ENCODE data around the gene ST3GAL5.
"Not testable (repeated sequence)": the region's sequence is repeated elsewhere in the genome, so short reads cannot be mapped to it uniquely, and the experiment has no call there.

ST3GAL5 gene

DNA sequence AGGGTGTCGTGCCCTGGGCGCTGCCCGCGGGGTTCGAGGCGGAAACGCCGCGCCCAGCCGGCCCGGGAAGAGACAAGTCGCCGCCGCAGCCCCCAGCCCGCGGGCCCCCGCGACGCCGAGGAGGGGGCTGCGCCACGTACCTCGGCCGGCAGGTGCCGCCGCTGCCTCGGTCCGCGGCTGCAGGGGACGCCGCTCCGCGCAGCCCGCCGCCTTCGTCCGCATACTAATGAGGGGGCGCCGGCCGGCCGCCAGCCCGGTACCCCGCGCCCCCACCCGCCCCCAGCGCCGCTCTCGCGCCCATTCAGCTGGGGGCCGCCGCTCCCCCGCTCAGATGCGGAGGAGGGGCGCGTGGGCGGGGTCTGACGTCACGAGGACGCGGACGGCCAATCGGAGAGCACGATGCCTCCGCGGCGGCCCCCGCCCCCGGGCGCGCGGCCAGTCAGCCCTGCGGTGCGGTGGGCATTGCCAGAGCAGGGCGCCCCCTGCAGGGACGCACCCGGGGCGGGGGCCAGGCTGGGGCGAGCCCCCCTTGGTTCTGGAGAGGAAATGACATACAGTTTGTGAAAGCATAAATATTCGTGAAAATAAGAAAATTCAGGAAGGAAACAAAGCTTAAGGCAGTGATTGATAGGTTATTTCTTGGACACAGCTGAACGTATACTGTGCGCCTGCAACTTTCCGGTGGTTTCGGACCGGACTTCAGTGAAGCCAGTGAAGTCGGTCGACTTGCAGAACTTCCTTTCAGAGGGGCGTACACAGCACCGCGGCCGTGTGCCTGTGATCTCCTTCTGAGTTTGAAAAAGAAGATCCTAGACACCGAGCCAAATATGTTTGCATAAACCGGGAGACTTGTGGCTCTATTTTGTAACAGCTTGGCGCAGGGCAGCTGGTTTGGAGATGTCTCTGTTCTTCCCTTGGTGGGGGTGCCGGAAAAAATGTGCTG is at the start of gene ST3GAL5:
TSS of gene ST3GAL5 (minus strand) at position 307 of the 943 bp plus-strand sequence. CDS start at position 222, 85 bp downstream.
- DNase-seq (ENCODE audit: low spot score in 2 of 2): peak; percentile 95 to 98
- Mint-ChIP-seq H3K36me3 (peaks cover 11% of the 10 kb centered on the region), H3K4me3 (peak within 1 kb of the TSS; percentile 97), H3K27ac (peak within 1 kb of the TSS; percentile 94), H3K27me3 (no peaks in the 10 kb centered on the region), H3K4me1 (peaks cover 56% of the 10 kb centered on the region), H3K9me3 (no peaks in the 10 kb centered on the region)
- ATAC-seq (ENCODE audit: low read depth): peak; percentile 83

DNA sequence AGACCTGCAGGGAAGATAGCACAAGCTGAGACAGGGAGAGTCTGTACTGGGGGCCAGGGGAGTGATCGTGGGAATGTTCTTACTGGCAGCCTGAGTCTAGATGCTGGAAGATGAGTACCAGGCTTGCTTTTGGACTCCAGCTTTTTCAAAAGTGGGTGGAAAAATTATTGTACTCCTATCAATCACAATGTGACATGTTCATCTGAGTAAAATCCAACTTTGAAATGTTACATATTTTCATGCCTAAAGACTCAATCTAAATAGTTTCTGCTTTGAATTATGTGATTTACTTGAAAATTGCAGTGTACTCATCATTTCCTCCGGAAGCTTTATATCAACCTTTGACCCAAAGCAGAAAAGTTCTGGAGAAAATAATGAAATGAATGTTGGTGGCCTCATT is 49.7 kb upstream of the ST3GAL5 start:
- Mint-ChIP-seq H3K27ac (no peak overlapping the region), H3K4me3 (no peak overlapping the region), H3K27me3 (no peaks in the 10 kb centered on the region), H3K9me3 (peaks cover 10% of the 10 kb centered on the region), H3K36me3 (peaks cover 9% of the 10 kb centered on the region), H3K4me1 (peaks cover 3% of the 10 kb centered on the region)
- no peak for ATAC-seq (ENCODE audit: low read depth)
- no peak for DNase-seq (ENCODE audit: low spot score in 2 of 2)

DNA sequence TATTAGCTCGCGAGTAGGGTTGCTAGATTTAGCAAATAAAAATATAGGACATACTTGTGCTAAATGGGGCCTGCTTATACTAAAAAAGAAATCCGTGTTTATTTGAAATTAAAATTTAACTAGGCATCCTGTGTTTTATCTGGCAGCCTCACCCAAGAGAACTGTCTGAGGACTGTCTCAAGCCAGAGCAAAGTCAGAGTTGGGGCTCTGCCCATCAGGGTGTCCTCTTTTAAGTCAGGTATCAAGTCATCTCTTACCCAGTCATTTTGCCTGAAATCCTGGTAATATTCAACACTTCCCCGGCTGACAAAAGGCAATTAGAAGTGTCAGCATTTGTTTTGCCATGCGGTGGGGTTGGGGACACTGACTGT is 48.3 kb upstream of the ST3GAL5 start:
- no peak overlapping the region for H3K4me3 Mint-ChIP-seq
- DNase-seq (ENCODE audit: low spot score in 2 of 2): no peak
- no peak overlapping the region for H3K27ac Mint-ChIP-seq
- H3K27me3 Mint-ChIP-seq: no peaks in the 10 kb centered on the region
- peaks cover under 1% of the 10 kb centered on the region for H3K36me3 Mint-ChIP-seq
- ATAC-seq (ENCODE audit: low read depth): no peak
- H3K9me3 Mint-ChIP-seq: peaks cover 3% of the 10 kb centered on the region
- H3K4me1 Mint-ChIP-seq: peaks cover 3% of the 10 kb centered on the region

DNA sequence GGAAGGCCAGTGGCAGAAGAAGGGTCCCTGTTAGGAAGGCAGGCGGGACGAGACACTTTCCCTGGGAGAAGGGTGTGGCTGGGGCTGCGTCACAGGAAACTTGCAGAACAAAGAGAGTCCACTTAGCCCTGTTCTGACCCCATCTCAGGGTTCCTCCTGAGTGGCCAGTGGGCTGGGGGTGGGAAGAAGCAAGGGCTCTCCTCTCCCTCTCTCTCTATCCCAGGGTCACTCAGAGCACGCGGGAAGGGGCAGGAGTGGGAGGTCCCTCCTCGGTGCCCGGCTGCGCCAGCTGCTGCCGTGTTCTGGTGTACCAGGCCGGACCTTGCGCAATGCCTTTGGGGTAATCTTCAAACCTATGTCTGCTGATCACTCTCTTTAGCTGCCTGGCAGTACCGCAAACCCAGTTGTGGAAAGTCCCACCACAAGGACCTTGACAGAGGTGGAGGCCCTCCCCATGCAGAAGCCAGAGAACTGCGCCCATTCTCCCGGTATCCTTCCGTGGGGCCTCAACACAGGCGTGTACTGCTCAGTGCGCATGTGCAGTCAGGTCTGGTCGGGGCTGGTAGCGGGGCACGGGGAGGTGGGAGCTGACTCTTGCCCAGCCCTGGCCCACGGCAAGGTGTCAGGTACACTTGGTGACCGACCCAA is 47.8 kb upstream of the ST3GAL5 start:
- Mint-ChIP-seq H3K36me3 (no peaks in the 10 kb centered on the region), H3K27ac (no peak overlapping the region), H3K9me3 (peaks cover 2% of the 10 kb centered on the region), H3K4me3 (no peak overlapping the region), H3K4me1 (peaks cover 3% of the 10 kb centered on the region), H3K27me3 (no peaks in the 10 kb centered on the region)
- ATAC-seq (ENCODE audit: low read depth) (no peak), DNase-seq (ENCODE audit: low spot score in 2 of 2) (no peak)

DNA sequence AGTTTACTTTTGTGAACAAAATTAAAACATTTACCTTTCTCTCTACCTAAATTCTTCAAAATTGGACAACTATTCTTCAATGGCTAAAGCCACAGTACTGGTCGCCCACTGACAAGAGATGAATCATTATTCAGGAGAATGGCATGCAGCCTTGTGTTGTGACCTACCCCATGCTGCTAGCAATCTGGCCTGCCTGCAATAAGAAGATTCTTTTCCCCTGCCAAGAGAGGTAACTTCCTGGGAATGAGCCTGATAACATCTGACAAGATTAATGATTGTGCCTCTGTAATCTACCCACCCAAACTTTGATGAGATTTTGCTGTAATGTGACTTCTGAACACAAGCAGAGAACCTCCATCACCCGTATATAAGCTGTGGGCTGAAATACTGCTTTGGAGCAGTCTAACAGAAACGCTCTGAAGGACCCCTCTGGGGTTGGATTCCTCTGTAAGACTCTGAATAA is 47.0 kb upstream of the ST3GAL5 start:
- Mint-ChIP-seq H3K9me3 (no peaks in the 10 kb centered on the region), H3K27me3 (no peaks in the 10 kb centered on the region), H3K4me3 (no peak overlapping the region), H3K36me3 (no peaks in the 10 kb centered on the region), H3K4me1 (peaks cover 3% of the 10 kb centered on the region), H3K27ac (no peak overlapping the region)
- no peak for ATAC-seq (ENCODE audit: low read depth)
- DNase-seq (ENCODE audit: low spot score in 2 of 2): no peak

DNA sequence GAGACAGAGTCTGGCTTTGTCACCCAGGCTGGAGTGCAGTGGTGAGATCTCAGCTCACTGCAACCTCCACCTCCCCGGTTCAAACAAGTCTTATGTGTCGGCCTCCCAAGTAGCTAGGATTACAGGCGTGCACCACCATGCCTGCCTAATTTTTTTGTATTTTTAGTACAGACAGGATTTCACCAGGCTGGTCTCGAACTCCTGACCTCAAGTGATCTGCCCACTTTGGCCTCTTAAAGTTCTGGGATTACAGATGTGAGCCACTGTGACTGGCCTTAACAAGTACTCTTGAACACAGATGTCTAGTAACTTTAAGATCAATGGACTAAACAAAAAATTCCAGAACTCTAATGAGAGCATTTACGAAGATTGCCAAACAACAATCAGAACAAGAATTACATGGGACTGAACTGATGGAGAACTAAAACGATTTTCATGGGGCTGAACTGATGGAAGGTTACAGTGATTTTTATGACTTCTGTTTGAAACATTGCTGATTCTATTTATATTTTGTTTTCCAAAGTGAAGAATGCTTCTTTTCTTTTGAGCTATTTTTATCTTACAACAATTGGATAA is 46.5 kb upstream of the ST3GAL5 start:
- no peak overlapping the region for H3K27ac Mint-ChIP-seq

DNA sequence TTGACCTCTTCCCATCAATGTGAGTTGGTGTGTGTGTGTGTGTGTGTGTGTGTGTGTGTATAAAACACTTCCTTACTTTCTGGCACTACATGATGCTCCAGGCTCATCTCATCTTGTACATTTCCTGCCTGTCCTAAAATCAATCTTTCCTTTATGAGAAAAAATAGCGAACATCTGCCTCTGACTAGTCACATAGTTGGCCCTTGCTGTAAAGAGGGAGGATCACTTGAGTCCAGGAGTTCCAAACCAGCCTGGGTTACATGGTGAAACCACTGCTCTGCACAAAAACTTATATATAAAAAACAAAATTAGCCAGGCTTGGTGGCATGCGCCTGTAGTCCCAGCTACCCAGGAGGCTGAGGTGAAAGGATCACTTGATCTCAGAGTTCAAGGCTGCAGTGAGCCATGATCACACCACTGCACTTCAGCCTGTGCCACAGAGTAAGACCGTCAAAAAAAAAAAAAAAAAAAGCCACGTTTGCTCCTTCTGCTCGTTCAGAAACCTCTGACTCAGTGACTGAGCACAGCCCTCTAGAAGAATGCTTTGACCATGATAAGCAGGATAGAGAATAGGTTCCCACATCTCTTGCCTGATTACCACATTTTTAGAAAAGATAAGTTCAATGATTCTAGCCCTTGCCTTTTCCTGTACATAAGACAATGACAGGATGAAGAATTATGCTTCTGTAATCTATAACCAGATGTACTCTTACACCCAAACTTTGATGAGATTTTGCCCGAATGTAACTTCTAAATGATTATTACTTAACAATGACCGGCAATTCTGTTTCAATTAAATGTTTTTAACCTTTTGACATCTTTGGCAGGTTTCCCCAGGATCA is 45.2 kb upstream of the ST3GAL5 start:
- no peak for ATAC-seq (ENCODE audit: low read depth)
- H3K36me3 Mint-ChIP-seq: no peaks in the 10 kb centered on the region

More for the DNA sequence above, 46.5 kb upstream of the ST3GAL5 start:
- Mint-ChIP-seq H3K27me3 (no peaks in the 10 kb centered on the region), H3K4me3 (no peak overlapping the region), H3K9me3 (no peaks in the 10 kb centered on the region), H3K36me3 (no peaks in the 10 kb centered on the region), H3K4me1 (peaks cover 3% of the 10 kb centered on the region)
- ATAC-seq (ENCODE audit: low read depth) (no peak), DNase-seq (ENCODE audit: low spot score in 2 of 2) (no peak)

DNA sequence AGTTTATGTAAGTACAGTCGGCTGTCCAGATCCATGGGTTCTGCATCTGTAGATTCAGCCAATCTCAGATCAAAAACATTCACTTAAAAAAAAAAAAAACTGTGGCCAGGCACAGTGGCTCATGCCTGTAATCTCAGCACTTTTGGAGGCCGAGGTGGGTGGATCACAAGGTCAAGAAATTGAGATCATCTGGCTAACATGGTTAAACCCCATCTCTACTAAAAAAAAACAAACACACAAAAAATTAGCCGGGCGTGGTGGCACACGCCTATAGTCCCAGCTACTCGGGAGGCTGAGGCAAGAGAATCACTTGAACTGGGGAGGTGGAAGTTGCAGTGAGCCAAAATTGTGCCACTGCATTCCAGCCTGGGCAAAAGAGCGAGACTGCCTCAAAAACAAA is 42.4 kb upstream of the ST3GAL5 start:
- H3K36me3 Mint-ChIP-seq; ATAC-seq (ENCODE audit: low read depth); H3K9me3 Mint-ChIP-seq; H3K27me3 Mint-ChIP-seq; H3K4me1 Mint-ChIP-seq; H3K4me3 Mint-ChIP-seq; H3K27ac Mint-ChIP-seq; DNase-seq (ENCODE audit: low spot score in 2 of 2): not testable (repeated sequence)

More for the DNA sequence above, 45.2 kb upstream of the ST3GAL5 start:
- H3K9me3 Mint-ChIP-seq: no peaks in the 10 kb centered on the region
- H3K4me1 Mint-ChIP-seq: peaks cover 3% of the 10 kb centered on the region
- H3K27ac Mint-ChIP-seq: no peak overlapping the region
- DNase-seq (ENCODE audit: low spot score in 2 of 2): no peak
- H3K4me3 Mint-ChIP-seq: no peak overlapping the region
- H3K27me3 Mint-ChIP-seq: no peaks in the 10 kb centered on the region

DNA sequence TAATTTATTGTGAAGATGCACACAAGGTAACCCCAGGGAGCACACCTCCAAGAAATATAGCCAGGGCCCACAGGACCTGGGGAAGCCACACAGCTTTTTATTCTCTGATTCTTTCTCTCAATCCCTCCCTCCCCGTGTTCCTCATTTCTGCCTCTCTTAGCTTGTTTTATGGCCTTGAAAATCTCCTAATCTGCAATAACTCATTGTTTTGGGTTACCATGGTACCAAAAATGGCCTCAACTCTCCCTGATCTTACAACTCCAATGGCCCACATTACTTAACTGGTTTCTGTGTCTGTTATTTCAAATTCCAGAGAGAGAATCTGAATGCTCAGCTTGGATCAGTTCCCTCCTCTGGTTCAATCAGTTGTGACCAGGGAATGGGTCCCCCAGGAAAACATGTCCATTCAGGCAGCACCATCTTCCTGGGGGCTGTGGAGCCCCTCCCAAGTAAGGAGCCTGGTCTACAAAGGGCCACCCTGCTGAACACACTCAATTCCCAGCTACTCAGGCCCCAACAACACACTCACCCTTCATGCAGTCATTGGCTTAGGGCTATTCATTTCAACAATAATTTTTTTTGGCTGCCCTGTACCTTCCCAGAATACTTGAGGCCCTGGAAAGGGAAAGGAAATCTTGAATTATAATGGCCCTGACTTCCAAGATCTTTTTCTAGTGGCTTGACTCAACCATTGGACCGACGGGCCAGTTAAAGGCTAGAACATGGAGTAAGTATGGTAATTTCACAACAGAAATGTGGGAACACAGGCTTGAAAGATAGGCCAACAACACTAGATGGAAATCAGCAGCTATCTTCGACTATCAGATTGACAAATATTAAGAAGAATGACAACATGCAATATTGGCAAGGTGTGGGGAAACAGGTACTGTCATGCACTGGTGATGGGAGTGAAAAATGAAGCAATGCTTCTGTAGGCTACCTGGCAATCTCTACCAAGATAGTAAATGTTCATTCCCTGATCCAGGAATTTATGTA is 41.6 kb upstream of the ST3GAL5 start:
- no peaks in the 10 kb centered on the region for H3K27me3 Mint-ChIP-seq
- H3K4me3 Mint-ChIP-seq: no peak overlapping the region
- H3K9me3 Mint-ChIP-seq: no peaks in the 10 kb centered on the region
- no peak for ATAC-seq (ENCODE audit: low read depth)
- no peak overlapping the region for H3K27ac Mint-ChIP-seq
- DNase-seq (ENCODE audit: low spot score in 2 of 2): no peak
- H3K4me1 Mint-ChIP-seq: peaks cover 3% of the 10 kb centered on the region
- no peaks in the 10 kb centered on the region for H3K36me3 Mint-ChIP-seq

DNA sequence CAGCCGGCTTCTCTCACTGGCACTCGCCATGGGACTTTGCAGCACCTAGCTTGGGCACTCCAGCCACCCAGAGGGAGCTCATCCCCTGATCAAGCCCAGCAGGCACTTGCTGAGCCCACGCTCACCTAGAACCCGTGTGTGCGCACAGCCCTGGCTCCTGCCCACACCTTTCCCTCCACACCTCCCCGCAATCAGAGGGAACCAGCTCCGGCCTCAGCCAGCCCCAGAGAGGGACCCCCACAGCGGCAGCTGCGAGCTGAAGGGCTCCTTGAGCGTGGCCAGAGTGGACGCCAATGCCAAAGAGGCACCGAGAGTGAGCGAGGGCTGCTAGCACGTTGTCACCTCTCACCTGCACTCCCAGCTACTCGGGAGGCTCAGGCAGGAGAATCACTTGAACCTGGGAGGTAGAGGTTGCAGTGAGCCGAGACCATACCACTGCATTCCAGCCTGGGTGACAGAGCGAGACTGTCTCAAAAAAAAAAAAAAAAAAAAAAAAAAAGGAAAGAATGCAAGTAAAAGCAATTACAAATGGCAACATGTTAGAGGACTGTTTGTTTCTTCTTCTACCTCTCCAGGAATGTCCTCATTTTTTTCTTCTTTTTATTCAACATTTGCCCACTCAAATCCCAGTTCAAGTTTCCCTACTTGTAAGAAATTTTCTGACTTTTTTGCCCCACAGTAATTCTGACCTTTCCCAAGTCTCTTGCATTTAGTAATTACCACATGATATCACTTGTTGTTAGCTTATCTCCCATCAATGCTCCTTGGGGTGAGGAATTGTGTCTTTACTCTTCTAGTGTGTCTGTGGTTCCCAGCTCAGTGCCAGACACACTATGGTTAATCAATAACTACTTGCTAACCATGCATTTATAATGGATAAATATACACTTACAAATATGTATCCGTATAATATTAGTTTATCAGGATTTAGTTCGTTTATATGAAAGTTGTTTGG is 40.6 kb upstream of the ST3GAL5 start:
- DNase-seq (ENCODE audit: low spot score in 2 of 2) (no peak), ATAC-seq (ENCODE audit: low read depth) (no peak)
- H3K36me3 Mint-ChIP-seq: no peaks in the 10 kb centered on the region
- H3K4me1 Mint-ChIP-seq: peaks cover 8% of the 10 kb centered on the region
- no peak overlapping the region for H3K27ac Mint-ChIP-seq
- H3K27me3 Mint-ChIP-seq: no peaks in the 10 kb centered on the region
- no peaks in the 10 kb centered on the region for H3K9me3 Mint-ChIP-seq
- H3K4me3 Mint-ChIP-seq: no peak overlapping the region

DNA sequence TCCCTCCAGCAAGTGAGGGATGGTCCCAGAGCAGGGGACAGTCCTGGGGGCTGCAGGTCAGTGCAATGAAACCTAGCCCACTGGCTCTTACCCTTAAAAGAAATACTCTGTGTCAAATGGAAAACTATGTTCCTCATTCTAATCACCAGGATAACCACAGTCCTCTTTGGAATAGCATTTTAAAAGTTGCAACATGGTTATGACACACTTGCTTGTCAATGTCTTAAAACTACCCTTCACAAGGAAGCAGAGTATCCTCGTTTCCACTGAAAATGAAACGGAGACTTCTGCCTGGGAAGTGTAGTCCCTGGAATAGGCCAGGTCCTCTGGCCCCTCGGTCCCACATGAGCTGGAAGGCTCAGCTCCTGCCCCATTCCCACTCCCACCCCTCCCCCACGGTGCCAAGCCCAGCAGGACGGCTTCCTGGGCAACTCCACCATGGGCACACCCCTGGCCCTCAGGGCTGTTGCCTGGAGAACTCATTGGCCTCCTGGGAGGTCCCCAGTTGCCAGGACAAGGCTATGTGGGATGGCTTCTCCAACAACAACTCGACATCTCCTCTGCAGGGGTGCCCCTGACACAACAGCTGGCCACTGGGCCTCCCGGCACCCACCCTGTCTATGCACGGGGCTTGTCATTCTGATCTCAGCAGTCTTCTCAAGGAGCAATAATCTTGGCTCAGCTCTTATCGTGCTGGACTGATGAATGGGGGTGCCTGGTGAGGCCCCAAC is 38.3 kb upstream of the ST3GAL5 start:
- Mint-ChIP-seq H3K4me1 (peaks cover 6% of the 10 kb centered on the region), H3K36me3 (no peaks in the 10 kb centered on the region), H3K9me3 (no peaks in the 10 kb centered on the region), H3K27me3 (no peaks in the 10 kb centered on the region), H3K27ac (no peak overlapping the region), H3K4me3 (no peak overlapping the region)
- no peak for ATAC-seq (ENCODE audit: low read depth)
- no peak for DNase-seq (ENCODE audit: low spot score in 2 of 2)

All from memory B cell (primary cell).